Measurements from ENCODE around the gene RNF208.

RNF208 gene

DNA sequence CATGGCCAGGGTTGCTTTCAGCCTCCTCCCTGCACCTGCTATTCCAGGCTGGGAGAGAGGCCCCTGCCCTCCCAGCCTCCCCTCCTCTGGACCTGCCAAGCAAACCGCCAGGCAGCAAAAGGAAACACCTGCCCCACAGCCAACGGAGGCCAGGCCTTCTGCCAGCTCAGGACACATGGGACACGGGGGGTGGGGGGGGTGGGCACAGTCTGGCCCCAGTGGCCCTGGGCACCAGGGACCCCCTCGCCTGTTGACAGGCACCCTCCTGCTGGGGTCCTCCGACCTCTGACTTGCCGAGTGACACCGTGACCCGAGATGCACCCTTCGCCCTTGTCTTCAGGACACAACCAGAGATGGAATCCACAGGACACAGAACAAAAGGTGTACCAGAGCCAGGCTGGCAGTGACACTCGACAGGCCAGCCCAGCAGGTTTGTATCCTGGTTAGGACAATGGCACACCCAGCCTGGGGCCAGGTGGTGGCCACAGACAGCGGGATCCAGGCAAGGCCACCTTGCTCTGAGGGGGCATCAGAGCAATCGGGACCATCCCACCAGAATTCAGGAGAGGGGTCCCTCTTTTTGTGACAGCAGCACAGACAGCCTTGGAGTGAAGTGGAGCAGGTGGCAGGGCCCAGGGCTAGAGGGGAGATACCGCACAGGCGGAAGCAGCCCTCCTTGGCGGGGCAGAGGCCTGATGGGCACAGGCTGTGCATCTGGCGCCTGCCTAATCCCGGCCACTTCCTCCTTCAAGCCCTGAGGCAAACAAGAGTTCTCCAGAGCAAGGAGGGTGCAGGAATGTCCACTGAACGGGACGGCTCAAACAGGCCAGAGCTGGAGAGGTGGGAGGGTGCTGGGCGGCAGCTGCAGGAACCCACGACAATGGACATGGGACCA, 48.9 kb downstream of the RNF208 start:
- DNase-seq = no peak

DNA sequence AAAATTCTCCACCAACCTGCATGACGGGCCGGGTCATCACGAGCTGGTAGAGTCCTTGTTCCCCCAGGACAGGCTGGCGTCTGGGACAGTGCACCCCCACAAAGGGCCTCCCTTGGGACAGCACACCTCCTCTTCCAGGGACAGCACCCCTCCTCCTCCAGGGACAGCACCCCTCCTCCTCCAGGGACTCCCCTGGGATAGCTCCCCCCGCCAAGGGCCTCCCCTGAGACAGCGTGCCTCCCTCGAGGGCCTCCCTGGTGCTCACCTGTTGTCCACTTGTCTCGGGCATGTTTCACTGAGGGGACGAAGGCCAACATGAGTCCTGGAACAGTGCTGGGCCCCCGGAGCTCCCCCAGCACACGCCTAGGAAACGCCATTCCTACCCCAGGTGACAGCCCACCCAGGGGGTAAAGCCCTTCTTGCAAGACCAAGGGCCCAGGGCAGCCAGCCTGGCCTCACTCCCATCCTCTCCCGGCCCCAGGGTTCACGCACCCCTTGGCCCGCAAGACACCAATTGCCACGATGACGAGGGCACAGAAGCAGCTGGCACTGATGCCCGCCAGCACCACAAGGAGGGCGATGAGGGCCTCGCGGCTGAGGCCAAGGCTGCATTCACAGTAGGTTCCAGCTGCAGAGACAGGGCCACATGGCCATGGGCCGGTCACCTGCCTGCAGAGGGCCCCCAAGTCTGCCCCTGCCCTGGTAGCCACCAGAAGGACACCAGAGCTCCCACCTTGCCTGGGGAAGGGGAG, 50.7 kb downstream of the RNF208 start:
- no peak for DNase-seq

DNA sequence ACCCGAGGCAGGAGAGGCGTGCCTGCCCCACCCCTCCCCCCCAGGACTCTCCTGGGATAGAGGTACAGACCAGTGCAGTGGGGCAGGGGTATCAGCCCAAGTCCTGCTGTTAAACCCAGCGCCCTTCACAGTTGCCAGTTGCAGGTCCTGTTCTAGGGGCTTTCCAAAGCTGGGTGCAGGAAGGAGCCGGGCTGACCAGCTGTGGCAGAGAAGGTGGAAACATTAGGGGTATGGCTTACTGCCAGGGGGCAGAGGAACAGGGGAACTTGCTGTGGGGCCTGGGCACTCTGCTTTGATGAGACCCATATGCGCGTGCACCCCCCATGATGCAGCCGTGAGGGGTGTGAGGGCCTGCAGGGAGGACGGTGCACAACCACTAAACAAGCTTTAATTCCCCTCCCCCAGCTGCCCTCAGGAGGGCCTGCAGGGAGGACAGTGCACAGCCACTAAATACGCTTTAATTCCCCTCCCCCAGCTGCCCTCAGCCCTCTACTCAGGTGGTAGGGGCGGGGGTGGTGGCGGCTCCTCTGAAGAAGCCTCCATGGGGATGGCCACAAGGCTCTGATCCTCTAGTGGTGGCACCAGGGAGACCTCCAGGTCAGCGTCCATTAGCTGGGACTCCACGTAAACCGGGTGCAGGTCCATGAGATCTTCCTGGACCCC, 51.4 kb downstream of the RNF208 start:
- DNase-seq = no peak
